ENCODE results near the gene C1orf94. TPM values are rescaled to one million over a fixed set of nuclear protein-coding genes. Genes with fewer than 3 reads are reported as not detected.

Gene C1orf94
- total RNA-seq, 1 donor from 2014 or later = not detected

- DNase-seq = no peak
- no peak for ATAC-seq
- intact Hi-C loops (cut with DNase I) = no loop called here
- TF ChIP-seq, protein P1, sequence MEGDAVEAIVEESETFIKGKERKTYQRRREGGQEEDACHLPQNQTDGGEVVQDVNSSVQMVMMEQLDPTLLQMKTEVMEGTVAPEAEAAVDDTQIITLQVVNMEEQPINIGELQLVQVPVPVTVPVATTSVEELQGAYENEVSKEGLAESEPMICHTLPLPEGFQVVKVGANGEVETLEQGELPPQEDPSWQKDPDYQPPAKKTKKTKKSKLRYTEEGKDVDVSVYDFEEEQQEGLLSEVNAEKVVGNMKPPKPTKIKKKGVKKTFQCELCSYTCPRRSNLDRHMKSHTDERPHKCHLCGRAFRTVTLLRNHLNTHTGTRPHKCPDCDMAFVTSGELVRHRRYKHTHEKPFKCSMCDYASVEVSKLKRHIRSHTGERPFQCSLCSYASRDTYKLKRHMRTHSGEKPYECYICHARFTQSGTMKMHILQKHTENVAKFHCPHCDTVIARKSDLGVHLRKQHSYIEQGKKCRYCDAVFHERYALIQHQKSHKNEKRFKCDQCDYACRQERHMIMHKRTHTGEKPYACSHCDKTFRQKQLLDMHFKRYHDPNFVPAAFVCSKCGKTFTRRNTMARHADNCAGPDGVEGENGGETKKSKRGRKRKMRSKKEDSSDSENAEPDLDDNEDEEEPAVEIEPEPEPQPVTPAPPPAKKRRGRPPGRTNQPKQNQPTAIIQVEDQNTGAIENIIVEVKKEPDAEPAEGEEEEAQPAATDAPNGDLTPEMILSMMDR (IDR thresholded peaks at IDR 0.05) = no peak
- Histone ChIP-seq H3K4me1 (no peaks in the 10 kb centered on the region), H3K27ac (no peak overlapping the region), H3K36me3 (no peaks in the 10 kb centered on the region), H3K4me3 (no peak overlapping the region), H3K9me3 (no peaks in the 10 kb centered on the region), H3K27me3 (peaks cover 6% of the 10 kb centered on the region)
These were observed 86.7 kb downstream of the C1orf94 start for GRCh38 chr1:34263406-34263805.

- no peaks in the 10 kb centered on the region for H3K9me3 ChIP-seq
- no peak overlapping the region for H3K27ac ChIP-seq
- no peaks in the 10 kb centered on the region for H3K4me1 ChIP-seq
- no peaks in the 10 kb centered on the region for H3K36me3 ChIP-seq
- ATAC-seq = no peak
- DNase-seq = no peak
- TF ChIP-seq, protein P1 (IDR thresholded peaks at IDR 0.05) = no peak
- intact Hi-C loops (cut with DNase I) = no loop called here
- H3K27me3 ChIP-seq = peaks cover 6% of the 10 kb centered on the region
- no peak overlapping the region for H3K4me3 ChIP-seq
These were observed 88.7 kb downstream of the C1orf94 start for GRCh38 chr1:34265396-34265795.

GRCh38 chr1:34266127-34266951 is 89.6 kb downstream of the C1orf94 start:
- Histone ChIP-seq H3K4me3 (no peak overlapping the region), H3K4me1 (no peaks in the 10 kb centered on the region), H3K27me3 (peaks cover 6% of the 10 kb centered on the region), H3K36me3 (no peaks in the 10 kb centered on the region), H3K9me3 (no peaks in the 10 kb centered on the region), H3K27ac (no peak overlapping the region)
- TF ChIP-seq, protein P1 (IDR thresholded peaks at IDR 0.05) = no peak
- intact Hi-C loops (cut with DNase I) = no loop called here
- no peak for ATAC-seq
- DNase-seq = no peak

DNA sequence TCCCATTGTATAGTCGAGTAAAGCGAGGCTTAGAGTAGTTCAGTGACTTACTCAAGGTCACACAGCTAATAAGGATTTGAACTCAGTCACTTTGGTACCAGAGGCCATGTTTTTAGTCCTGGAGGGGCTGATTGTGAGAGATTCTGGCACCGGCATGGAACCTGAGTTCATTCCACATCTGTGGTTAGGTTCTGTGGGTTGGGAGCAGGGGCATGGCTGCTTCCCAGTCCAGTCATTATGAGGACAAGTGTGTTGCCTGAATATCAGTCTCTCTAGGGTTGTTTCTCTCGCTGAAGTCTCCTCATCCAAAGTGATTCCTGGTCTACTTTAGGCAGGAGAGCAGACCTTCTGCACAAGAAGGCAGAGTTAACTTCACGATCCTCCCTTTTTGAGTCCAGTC is 90.6 kb downstream of the C1orf94 start:
- Histone ChIP-seq H3K36me3 (no peaks in the 10 kb centered on the region), H3K4me3 (no peak overlapping the region), H3K27ac (no peak overlapping the region), H3K4me1 (no peaks in the 10 kb centered on the region), H3K9me3 (no peaks in the 10 kb centered on the region), H3K27me3 (peaks cover 6% of the 10 kb centered on the region)
- intact Hi-C loops (cut with DNase I) = no loop called here
- ATAC-seq (no peak), DNase-seq (no peak)
- TF ChIP-seq, protein P1 (IDR thresholded peaks at IDR 0.05) = no peak

GRCh38 chr1:34268311-34268954 is 91.7 kb downstream of the C1orf94 start:
- ATAC-seq = no peak
- intact Hi-C loops (cut with DNase I) = no loop called here
- Histone ChIP-seq H3K4me1 (no peaks in the 10 kb centered on the region), H3K4me3 (no peak overlapping the region), H3K36me3 (no peaks in the 10 kb centered on the region), H3K9me3 (no peaks in the 10 kb centered on the region), H3K27me3 (peaks cover 6% of the 10 kb centered on the region), H3K27ac (no peak overlapping the region)
- TF ChIP-seq, protein P1 (IDR thresholded peaks at IDR 0.05) = no peak
- DNase-seq = no peak

Other genes starting within 250 kb of the C1orf94 start
- gene CSMD2, start 11.7 kb upstream of the C1orf94 start, total RNA-seq = 0.67 TPM

Data from upper lobe of right lung (tissue), 1 donor.